Lung (tissue), 12 donors: Measurements from ENCODE around the gene FAM180A. TPM values are rescaled to one million over a fixed set of nuclear protein-coding genes. Genes with fewer than 3 reads are reported as not detected.
A peak's percentile ranks its signal among the peaks of the same experiment; 100 is the strongest.

Experiments
- ATAC-seq: fragments of 200-7000 bp; cut with Tn5 transposase; one replicate; pipeline ENCODE4 v1.9.1; 2020; ENCODE audit warnings: moderate number of reproducible peaks; ENCODE audit not compliant: insufficient read depth, low FRiP score
- DNase-seq, 3 donors: peaks; one replicate each; pipeline ENCODE4 v3.0.0-alpha.2; 2013 to 2017
- H3K27ac ChIP-seq, 2 donors: one replicate each; pipeline ENCODE4 v1.5.1; 2013; ENCODE audit warnings: mild to moderate bottlenecking in 2 of 2, moderate library complexity in 2 of 2, control low read depth in 1 of 2, inconsistent platforms in 1 of 2, low read depth in 1 of 2, low read length in 1 of 2
- H3K27me3 ChIP-seq, 3 donors: one replicate each; pipeline ENCODE4 v1.5.1; 2013; ENCODE audit warnings: low read length in 2 of 3; ENCODE audit not compliant: control insufficient read depth in 3 of 3, insufficient read depth in 3 of 3
- H3K36me3 ChIP-seq, 4 donors: one replicate each; pipeline ENCODE4 v1.5.1; 2013; ENCODE audit warnings: low read length in 4 of 4, mild to moderate bottlenecking in 1 of 4, moderate library complexity in 1 of 4; ENCODE audit not compliant: control insufficient read depth in 4 of 4, insufficient read depth in 4 of 4
- H3K4me1 ChIP-seq, 5 donors: one replicate each; pipeline ENCODE4 v1.5.1; 2013; ENCODE audit warnings: low read length in 5 of 5, mild to moderate bottlenecking in 2 of 5, moderate library complexity in 1 of 5; ENCODE audit not compliant: control insufficient read depth in 5 of 5, insufficient read depth in 5 of 5
- H3K4me3 ChIP-seq: one replicate; pipeline ENCODE4 v1.5.1; 2013; ENCODE audit warnings: mild to moderate bottlenecking, control low read depth, moderate library complexity
- H3K9ac ChIP-seq, 2 donors: one replicate each; pipeline ENCODE4 v1.5.1; 2013; ENCODE audit warnings: low read length in 2 of 2, control low read depth in 1 of 2; ENCODE audit not compliant: insufficient read depth in 1 of 2
- H3K9me3 ChIP-seq, 4 donors: one replicate each; pipeline ENCODE4 v1.5.1; 2013; ENCODE audit warnings: low read length in 3 of 4, mild to moderate bottlenecking in 1 of 4, moderate library complexity in 1 of 4; ENCODE audit not compliant: control insufficient read depth in 4 of 4, insufficient read depth in 3 of 4
- CTCF ChIP-seq: IDR thresholded peaks from 2 replicates; pipeline ENCODE4 v1.5.1; 2012; ENCODE audit warnings: mild to moderate bottlenecking; ENCODE audit errors: control extremely low read depth, extremely low read depth
- WGBS, 2 donors: extraction: QIAGEN DNeasy Blood & Tissue Kit; methylation state at CpG; one replicate each; pipeline ENCODE4 v1.1.7; 2013; 5-methylcytosine and 5-hydroxymethylcytosine counted together
- polyA plus RNA-seq, 2 donors: library from polyadenylated mRNA; stranded (reverse); fragments of 200-250 nt; gene quantifications; one replicate each; pipeline ENCODE4 v1.2.1, GENCODE V29; 2013
- total RNA-seq, 2 donors: library from RNA; depleted of rRNA in 1 of 2; stranded (reverse); fragments of >200 nt in 1 of 2; gene quantifications; one replicate each; pipeline ENCODE4 v1.2.1, GENCODE V29; 2014 to 2021
- donor health status: control.
- donor health status: control.
- donor health status: Bipolar disorder and iron deficiency.
- donor health status: healthy.
- donor health status: DM: yes; HTN: yes; CAD: no.

Gene FAM180A
- total and polyA plus RNA-seq, 4 donors, result 0.18 to 2.1 (median 1.3) TPM

GRCh38 chr7:135755351-135755753 lies 6.7 kb upstream of the FAM180A start:
- DNase-seq (no peak), ATAC-seq (no peak)
- no peak for TF ChIP-seq CTCF
- Histone ChIP-seq H3K27me3 (no peaks in the 10 kb centered on the region), H3K27ac (peak overlapping the region in 1 of 2 donors; percentile 31), H3K4me1 (peaks cover 0 to 6% (median 0%) of the 10 kb centered on the region in 5 donors), H3K9me3 (peaks cover 0 to 4% (median 0%) of the 10 kb centered on the region in 4 donors), H3K9ac (no peak overlapping the region), H3K36me3 (no peaks in the 10 kb centered on the region), H3K4me3 (no peak overlapping the region)
- WGBS, 2 donors, result 88 to 93% methylated on average over 11 of the region's 11 CpGs

- no peak for TF ChIP-seq CTCF
- Histone ChIP-seq H3K27me3 (no peaks in the 10 kb centered on the region), H3K4me1 (peaks cover 0 to 6% (median 0%) of the 10 kb centered on the region in 5 donors), H3K9ac (no peak overlapping the region), H3K36me3 (no peaks in the 10 kb centered on the region), H3K27ac (no peak overlapping the region), H3K9me3 (peaks cover 0 to 4% (median 0%) of the 10 kb centered on the region in 4 donors), H3K4me3 (no peak overlapping the region)
- no peak for ATAC-seq
- 93 to 94% methylated on average over 8 of the region's 8 CpGs for WGBS, 2 donors
- DNase-seq, result no peak
Observed at GRCh38 chr7:135753616-135754413, 5.2 kb upstream of the FAM180A start.

GRCh38 chr7:135747366-135747765 lies 1.2 kb downstream of the FAM180A start:
- Histone ChIP-seq H3K4me3 (no peak overlapping the region), H3K27ac (peak overlapping the region in 1 of 2 donors; percentile 11), H3K9ac (no peak overlapping the region), H3K4me1 (peaks cover 0 to 8% (median 0%) of the 10 kb centered on the region in 5 donors), H3K9me3 (peaks cover 0 to 1% (median 0%) of the 10 kb centered on the region in 4 donors), H3K36me3 (no peaks in the 10 kb centered on the region), H3K27me3 (no peaks in the 10 kb centered on the region)
- DNase-seq (no peak), ATAC-seq (no peak)
- no peak for TF ChIP-seq CTCF
- 90 to 92% methylated on average over 8 of the region's 8 CpGs for WGBS, 2 donors
